Measurements from ENCODE around the gene ZMYND8. TPM values are rescaled to one million over a fixed set of nuclear protein-coding genes. Genes with fewer than 3 reads are reported as not detected.

Gene ZMYND8
- total RNA-seq, 3 donors from 2014 or later (not counting 1 experiment from before 2014, with no cell fraction given): 57.6 to 72.6 (median 69.8) TPM

GRCh38 chr20:47188540-47188939 is 168.0 kb downstream of the ZMYND8 start:
- ATAC-seq: peak in 1 of 3 donors; percentile 21
- H3K27me3 ChIP-seq (ENCODE audit: control insufficient read depth, insufficient read depth, low read length): no peaks in the 10 kb centered on the region
- intact Hi-C loops (cut with micrococcal nuclease): no loop called here
- Mint-ChIP-seq H3K27me3 (ENCODE audit: low read depth in 2 of 2) (peaks cover 6 to 7% of the 10 kb centered on the region in 2 donors), H3K9me3 (no peaks in the 10 kb centered on the region), H3K4me1 (peaks cover 0 to 6% of the 10 kb centered on the region in 2 donors), H3K36me3 (no peaks in the 10 kb centered on the region), H3K27ac (no peak overlapping the region), H3K4me3 (no peak overlapping the region)
- DNase-seq: peak in 1 of 2 donors; percentile 37
- TF ChIP-seq CTCF (IDR thresholded peaks at IDR 0.05): no peak
- H3K4me3 ChIP-seq (ENCODE audit: low read length): no peak overlapping the region
- no peaks in the 10 kb centered on the region for H3K9me3 ChIP-seq (ENCODE audit: control insufficient read depth, insufficient read depth, low read length)
- peaks cover 7% of the 10 kb centered on the region for H3K4me1 ChIP-seq (ENCODE audit: control insufficient read depth, insufficient read depth, low read length)
- H3K27ac ChIP-seq (ENCODE audit: low read length): no peak overlapping the region
- H3K36me3 ChIP-seq (ENCODE audit: control insufficient read depth, insufficient read depth, low read length): no peaks in the 10 kb centered on the region
- whole genome bisulfite sequencing (ENCODE audit: insufficient coverage): 50% methylated on average over 5 of the region's 5 CpGs

DNA sequence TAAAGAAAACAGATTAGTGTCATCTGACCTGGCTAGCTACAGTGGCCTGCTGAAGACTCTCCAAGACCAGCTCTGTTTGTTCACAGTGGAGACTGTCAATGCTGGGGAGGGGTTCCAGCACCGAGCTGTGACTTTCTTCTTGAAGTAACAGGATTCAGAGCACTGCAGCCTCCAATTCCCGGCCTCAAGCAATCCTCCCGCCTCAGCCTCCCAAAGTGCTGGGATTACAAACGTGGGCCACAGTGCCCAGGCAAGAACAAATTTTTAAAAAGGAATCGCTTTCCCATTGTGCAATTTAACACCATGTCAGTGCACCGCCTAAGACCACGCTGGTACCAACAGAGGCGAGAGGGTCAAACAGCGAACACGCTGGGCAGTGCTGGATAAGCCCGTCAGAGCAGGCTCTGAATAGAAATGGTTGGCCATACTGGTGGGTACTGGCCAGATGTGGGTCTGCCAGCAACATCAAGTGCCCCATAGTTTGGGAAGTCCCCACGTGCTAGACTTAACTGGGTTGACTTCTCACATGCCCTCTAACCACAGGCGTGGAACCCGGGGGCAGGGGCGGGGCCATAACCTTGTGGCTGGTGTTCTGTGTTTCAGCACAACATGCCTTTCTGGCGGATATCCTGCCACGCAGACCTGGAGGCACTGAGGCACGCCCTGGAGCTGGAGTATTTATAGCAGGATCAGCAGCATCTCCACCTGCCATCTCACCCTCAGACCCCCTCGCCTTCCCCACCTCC is 168.9 kb downstream of the ZMYND8 start:
- Histone ChIP-seq H3K4me3 (ENCODE audit: low read length) (no peak overlapping the region), H3K27me3 (ENCODE audit: control insufficient read depth, insufficient read depth, low read length) (no peaks in the 10 kb centered on the region), H3K27ac (ENCODE audit: low read length) (no peak overlapping the region), H3K4me1 (ENCODE audit: control insufficient read depth, insufficient read depth, low read length) (peaks cover 7% of the 10 kb centered on the region), H3K36me3 (ENCODE audit: control insufficient read depth, insufficient read depth, low read length) (no peaks in the 10 kb centered on the region), H3K9me3 (ENCODE audit: control insufficient read depth, insufficient read depth, low read length) (no peaks in the 10 kb centered on the region)
- WGBS (ENCODE audit: insufficient coverage): 68% methylated on average over 19 of the region's 19 CpGs
- H3K27me3 Mint-ChIP-seq (ENCODE audit: low read depth in 2 of 2): peaks cover 6 to 7% of the 10 kb centered on the region in 2 donors
- intact Hi-C loops (cut with micrococcal nuclease): no loop called here
- no peak overlapping the region for H3K27ac Mint-ChIP-seq
- peak in 1 of 2 donors; percentile 25 for DNase-seq
- no peaks in the 10 kb centered on the region for H3K9me3 Mint-ChIP-seq
- no peaks in the 10 kb centered on the region for H3K36me3 Mint-ChIP-seq
- H3K4me3 Mint-ChIP-seq: no peak overlapping the region
- H3K4me1 Mint-ChIP-seq: peaks cover 0 to 6% of the 10 kb centered on the region in 2 donors
- peak in 2 of 3 donors; percentile 42 to 73 for ATAC-seq
- no peak for TF ChIP-seq CTCF (IDR thresholded peaks at IDR 0.05)

GRCh38 chr20:47183367-47183766 is 173.1 kb downstream of the ZMYND8 start:
- WGBS (ENCODE audit: insufficient coverage): 73% methylated on average over 9 of the region's 9 CpGs
- DNase-seq (no peak), ATAC-seq (no peak)
- intact Hi-C loops (cut with micrococcal nuclease): no loop called here
- H3K27ac Mint-ChIP-seq: no peak overlapping the region
- no peaks in the 10 kb centered on the region for H3K36me3 Mint-ChIP-seq
- Histone ChIP-seq H3K9me3 (ENCODE audit: control insufficient read depth, insufficient read depth, low read length) (no peaks in the 10 kb centered on the region), H3K4me1 (ENCODE audit: control insufficient read depth, insufficient read depth, low read length) (peaks cover 7% of the 10 kb centered on the region), H3K4me3 (ENCODE audit: low read length) (no peak overlapping the region), H3K36me3 (ENCODE audit: control insufficient read depth, insufficient read depth, low read length) (no peaks in the 10 kb centered on the region), H3K27me3 (ENCODE audit: control insufficient read depth, insufficient read depth, low read length) (no peaks in the 10 kb centered on the region), H3K27ac (ENCODE audit: low read length) (no peak overlapping the region)
- no peak for TF ChIP-seq CTCF (IDR thresholded peaks at IDR 0.05)
- H3K4me1 Mint-ChIP-seq: peaks cover 0 to 3% of the 10 kb centered on the region in 2 donors
- H3K9me3 Mint-ChIP-seq: no peaks in the 10 kb centered on the region
- H3K27me3 Mint-ChIP-seq (ENCODE audit: low read depth in 2 of 2): peaks cover 3 to 5% of the 10 kb centered on the region in 2 donors
- no peak overlapping the region for H3K4me3 Mint-ChIP-seq
